LNCaP clone FGC (cell line): ENCODE data around the gene DPF1.

Experiments used
- DNase-seq: peaks from one replicate; pipeline ENCODE4 v3.0.0-alpha.2; 2011; ENCODE audit warnings: low read depth
- H3K4me3 ChIP-seq: 2 replicates; pipeline ENCODE4 v1.5.1; 2011; ENCODE audit warnings: mild to moderate bottlenecking, low read depth, low read length, control low read depth
- TF ChIP-seq, protein P1 (sequence below): IDR thresholded peaks from 2 replicates; pipeline ENCODE4 v1.5.1; 2012; ENCODE audit warnings: mild to moderate bottlenecking; ENCODE audit not compliant: control insufficient read depth, insufficient read depth; ENCODE audit errors: extremely low read depth

The DPF1 gene

DNA sequence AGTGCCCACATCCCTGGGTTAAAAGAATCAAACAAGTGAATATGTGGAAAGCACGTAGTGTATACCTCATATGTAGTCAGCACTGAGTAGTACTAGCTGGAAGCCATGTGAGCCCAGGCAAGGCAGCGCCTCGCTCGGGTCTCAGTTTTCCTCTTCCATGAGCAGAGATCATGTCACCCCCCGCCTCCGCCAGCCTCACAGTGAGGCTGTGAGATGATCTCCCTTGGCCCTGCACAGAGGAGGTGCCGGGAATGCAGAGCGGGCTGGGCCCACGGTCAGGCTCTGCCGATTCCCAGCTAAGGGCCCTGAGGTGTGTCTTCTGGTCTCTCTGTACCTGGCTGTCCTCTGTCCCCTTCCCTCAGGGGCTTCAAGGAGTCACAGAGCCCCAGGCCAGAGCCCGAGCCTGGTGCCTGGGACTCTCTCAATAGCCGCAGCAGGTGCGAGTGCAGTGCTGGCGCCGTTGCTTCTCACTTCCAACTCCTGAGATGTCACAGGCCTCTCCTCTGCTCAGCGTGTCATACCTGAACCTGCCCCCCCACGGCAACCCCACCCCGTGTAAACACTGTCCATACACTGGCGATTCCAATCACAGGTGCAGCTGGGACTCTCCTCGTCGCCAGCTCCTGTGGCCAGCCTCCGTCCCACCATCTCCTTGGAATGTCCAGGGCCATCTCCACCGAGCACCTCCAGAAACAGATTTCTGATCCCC is 26.9 kb downstream of the DPF1 start:
- H3K4me3 ChIP-seq = no peak overlapping the region
- TF ChIP-seq, protein P1, sequence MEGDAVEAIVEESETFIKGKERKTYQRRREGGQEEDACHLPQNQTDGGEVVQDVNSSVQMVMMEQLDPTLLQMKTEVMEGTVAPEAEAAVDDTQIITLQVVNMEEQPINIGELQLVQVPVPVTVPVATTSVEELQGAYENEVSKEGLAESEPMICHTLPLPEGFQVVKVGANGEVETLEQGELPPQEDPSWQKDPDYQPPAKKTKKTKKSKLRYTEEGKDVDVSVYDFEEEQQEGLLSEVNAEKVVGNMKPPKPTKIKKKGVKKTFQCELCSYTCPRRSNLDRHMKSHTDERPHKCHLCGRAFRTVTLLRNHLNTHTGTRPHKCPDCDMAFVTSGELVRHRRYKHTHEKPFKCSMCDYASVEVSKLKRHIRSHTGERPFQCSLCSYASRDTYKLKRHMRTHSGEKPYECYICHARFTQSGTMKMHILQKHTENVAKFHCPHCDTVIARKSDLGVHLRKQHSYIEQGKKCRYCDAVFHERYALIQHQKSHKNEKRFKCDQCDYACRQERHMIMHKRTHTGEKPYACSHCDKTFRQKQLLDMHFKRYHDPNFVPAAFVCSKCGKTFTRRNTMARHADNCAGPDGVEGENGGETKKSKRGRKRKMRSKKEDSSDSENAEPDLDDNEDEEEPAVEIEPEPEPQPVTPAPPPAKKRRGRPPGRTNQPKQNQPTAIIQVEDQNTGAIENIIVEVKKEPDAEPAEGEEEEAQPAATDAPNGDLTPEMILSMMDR = no peak
- no peak for DNase-seq

GRCh38 chr19:38196245-38196837 is 27.7 kb downstream of the DPF1 start:
- TF ChIP-seq, protein P1 = no peak
- DNase-seq = no peak

DNA sequence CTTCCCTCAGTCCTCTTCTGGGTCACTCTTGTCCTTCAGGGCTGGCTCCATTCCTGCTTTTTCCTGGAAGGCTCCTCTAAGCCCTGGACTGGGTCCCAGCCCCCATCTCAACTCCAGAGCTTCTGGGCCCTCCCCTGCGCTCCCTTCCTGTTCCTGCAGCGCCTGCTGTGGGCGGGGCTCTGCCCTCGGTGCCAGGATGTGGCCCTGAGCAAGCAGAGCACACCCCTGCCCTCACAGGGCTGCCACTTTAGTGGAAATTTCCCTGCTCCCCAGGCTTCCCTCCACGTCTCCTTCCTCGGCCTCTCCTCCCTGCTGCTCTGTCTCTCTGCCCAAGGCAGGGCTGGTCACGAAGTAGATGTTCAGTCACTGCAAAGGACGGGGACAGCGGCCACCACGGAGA is 28.8 kb downstream of the DPF1 start:
- DNase-seq = no peak
- TF ChIP-seq, protein P1 = no peak

More at GRCh38 chr19:38196245-38196837, 27.7 kb downstream of the DPF1 start:
- no peak overlapping the region for H3K4me3 ChIP-seq

GRCh38 chr19:38194061-38194701 is 29.8 kb downstream of the DPF1 start:
- no peak overlapping the region for H3K4me3 ChIP-seq
- DNase-seq = no peak
- TF ChIP-seq, protein P1 = no peak

More for the DNA sequence above, 28.8 kb downstream of the DPF1 start:
- no peak overlapping the region for H3K4me3 ChIP-seq

DNA sequence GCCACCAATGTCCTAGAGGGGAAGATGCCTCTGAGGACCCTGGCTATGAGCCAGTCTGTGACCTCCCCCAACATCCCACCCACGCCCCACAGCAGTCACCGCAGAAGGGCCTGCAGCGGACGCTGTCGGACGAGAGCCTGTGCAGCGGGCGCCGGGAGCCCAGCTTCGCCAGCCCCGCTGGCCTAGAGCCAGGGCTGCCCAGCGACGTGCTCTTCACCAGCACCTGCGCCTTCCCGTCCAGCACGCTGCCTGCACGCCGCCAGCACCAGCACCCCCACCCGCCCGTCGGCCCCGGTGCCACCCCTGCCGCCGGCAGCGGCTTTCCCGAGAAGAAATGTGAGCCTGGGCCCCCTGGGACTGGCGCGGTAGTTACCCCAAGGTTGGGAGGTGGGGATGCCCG is 30.6 kb downstream of the DPF1 start:
- TF ChIP-seq, protein P1 = no peak
- no peak for DNase-seq
- no peak overlapping the region for H3K4me3 ChIP-seq

DNA sequence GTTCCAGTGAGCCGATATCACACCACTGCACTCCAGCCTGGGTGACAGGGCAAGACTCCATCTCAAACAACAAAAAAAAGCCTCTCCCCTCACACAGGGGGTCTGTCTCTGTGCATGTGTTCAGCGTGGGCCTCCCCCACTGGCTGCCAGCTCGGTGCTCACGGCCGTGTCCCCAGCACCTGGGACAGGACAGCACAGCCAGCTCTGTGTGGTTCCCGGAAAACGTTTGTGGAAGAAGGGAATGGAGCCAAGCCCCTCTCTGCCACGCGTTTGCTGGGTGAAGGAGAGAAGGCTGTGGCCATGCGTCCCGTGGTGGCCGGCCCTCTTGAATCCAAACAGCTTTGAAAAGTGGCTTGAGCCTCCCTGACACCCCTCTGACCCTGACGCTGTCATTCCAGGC is 32.3 kb downstream of the DPF1 start:
- no peak overlapping the region for H3K4me3 ChIP-seq
- DNase-seq = no peak
- TF ChIP-seq, protein P1 = no peak
